NCI-H82 treated with DMSO at 0.1 percent for 48 hours (cell line): Measurements from ENCODE around the gene GTF2A2.
"Not testable (repeated sequence)": the region's sequence is repeated elsewhere in the genome, so short reads cannot be mapped to it uniquely, and the experiment has no call there.

ENCODE experiments used
- DNase-seq: peaks from one replicate; lab custom pipeline; 2025; ENCODE audit not compliant: unreplicated experiment; lab: John Stamatoyannopoulos, UW

Gene GTF2A2, protein sequence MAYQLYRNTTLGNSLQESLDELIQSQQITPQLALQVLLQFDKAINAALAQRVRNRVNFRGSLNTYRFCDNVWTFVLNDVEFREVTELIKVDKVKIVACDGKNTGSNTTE

DNA sequence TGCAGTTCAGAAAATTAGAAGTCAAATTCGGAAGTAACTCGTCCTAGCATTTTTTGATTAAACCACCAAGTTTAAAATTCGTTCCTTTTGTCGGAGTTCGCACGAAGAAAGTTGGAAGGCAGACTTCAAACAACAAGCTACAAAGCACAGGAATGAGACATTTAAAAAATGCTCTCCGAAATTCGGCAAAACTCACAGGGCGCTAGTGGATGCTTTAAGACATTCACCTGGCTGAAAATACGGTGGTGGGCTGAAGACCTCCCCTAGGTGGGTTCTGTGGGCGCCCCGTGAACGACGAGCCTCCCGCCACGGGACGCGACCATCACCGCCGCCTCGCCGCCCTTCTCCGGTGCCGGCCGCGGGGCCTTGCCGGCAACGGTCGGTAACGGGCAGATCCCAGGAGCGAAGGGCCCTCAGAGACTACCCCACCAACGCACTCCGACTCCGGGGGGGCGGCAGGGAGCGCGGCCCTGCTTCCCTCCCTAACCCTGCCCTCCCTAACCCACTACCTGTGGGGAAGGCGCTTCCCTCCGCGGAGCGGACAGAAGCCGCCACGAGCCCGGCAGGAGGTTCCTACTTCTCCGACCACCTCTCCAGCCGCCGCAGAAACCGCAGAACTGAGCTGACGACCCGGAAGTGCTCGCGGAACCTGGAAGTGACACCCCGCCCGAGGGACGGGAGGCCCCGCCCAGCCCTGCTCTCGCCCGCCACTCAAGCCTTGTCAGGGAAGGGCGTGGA, at the start of gene GTF2A2:
Gene GTF2A2, minus strand, starts transcription at position 619 of the 738 bp plus-strand sequence. CDS start 5,238 bp downstream, outside the sequence.
- DNase-seq, result peak; percentile 77

DNA sequence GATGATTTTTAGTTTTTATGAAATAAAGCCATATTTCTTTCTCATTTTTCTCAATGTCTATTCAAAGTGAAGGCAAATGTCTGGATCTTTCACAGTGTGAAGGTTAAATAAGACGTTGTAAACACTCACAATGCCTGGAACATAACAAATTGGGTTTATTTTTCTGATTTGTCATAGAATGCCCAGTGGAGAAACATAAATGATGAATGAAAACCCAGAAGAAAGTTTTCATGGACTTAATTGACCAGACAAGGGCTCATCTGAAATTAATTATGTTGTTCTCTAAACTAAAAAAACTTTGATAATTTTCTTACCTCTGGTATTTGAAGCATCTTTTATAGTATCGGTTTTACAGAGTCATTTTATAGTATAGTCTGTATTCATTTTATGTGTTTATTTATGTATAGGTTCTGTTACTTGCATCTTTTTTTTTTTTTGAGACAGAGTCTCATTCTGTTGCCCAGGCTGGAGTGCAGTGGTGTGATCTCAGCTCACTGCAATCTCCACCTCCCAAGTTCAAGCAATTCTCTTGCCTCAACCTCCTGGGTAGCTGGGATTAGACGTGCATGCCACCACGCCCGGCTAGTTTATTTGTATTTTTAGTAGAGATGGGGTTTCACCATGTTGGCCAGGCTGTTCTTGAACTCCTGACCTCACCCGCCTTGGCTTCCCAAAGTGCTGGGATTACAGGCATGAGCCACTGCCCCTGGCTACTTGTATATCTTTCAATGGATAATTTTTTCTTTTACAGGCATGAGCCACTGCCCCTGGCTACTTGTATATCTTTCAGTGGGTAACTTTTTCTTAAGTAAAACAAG, 46.9 kb upstream of the GTF2A2 start:
- no peak for DNase-seq

DNA sequence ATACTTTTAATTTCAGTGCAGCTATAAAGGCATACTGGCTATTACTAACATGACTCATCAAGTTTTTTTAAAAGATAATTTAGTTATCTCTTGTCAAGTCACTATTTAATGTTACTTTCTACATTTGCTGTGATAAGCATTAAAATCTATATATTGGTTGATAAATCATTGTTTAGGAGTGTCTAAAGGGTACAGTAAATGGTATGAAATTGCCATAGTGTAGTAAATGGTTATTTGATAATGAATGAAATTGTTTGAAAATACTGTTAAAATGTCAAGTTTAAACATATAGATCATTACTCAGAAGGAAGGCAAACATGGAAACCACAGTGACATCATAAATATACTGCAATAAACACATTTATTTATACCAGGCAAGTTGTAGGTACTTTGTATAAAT, 45.0 kb upstream of the GTF2A2 start:
- no peak for DNase-seq

DNA sequence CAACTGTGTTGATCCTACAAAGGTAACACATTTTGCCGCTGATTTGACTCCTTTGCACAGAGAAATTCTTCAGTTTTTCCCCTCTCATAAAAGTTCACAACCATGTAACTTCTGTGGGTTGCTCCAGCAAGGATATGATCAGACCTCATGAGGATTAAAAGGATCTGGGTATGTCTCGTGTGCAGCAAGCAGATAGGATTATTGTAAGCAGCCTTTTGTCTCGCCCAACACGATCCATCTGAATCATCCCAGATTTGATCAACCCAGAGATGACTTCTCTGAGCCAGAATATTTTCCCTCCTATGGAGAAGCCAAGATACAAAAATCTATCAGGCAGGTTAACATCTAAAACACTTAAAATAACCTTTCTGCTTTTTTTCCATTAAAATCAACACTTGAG, 44.6 kb upstream of the GTF2A2 start:
- DNase-seq, result peak; percentile 85

DNA sequence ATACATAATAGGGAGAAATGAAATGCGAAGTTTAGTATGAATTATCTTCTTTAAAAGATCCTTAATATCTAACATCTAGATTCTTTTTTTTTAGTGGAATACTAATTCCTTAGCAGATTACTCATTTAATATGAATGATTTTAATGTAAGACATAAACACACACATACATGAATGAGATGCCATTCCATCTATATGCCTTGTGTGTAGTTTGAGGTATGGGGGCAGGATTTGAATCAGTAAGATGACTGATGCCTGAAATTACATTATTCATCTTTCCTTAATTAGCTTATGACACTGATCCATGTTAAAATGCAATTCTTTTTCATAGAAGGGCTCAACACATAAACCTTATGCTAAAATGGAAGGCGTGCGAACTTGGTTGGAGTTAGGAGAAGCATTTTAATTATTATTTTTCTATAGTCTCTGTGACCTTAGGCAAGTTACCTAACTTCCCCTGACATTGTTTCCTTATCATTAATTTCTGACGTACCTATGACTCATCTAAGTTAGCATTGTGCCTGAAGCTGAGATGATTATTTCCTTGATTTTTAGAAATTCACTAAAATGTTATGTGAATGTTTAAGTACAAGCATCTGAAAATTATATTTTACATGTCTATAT, 42.6 kb upstream of the GTF2A2 start:
- no peak for DNase-seq

DNA sequence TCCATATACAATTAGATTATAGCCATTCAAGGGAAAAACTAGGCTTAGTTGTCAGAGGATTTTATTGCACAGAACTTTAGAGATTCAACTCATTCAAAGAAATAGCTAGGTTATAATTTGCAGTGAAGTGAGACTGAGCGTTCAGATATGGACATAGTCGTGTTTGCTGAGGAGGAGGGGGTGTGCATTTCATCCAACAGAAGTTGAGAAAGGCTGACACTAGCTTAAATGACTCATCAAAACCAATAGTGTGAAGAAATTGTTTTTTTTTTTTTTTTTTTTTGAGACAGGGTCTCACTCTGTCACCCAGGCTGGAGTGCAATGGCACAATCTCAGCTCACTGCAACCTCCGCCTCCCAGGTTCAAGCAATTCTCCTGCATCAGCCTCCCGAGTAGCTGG, 40.8 kb upstream of the GTF2A2 start:
- not testable (repeated sequence) for DNase-seq

DNA sequence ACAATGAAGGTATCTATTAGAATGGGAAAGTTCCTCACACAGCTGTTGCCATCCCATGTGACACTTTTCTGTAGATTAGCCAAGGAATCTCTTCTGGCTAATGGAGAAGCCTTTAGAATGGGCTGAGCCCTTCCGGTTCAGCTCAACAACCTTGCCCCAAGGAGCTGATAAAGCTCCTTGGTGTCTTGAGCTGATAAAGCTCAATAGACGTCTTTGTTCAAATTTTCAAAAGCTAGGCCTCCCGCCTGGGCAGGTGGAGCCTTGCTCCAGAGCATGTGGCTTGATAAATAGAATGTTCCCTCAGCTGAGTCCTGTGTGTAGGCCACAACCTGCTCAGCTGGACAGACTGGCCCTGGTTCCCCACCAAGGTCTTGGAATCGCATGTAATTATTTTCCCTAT, 39.0 kb upstream of the GTF2A2 start:
- DNase-seq, result no peak

DNA sequence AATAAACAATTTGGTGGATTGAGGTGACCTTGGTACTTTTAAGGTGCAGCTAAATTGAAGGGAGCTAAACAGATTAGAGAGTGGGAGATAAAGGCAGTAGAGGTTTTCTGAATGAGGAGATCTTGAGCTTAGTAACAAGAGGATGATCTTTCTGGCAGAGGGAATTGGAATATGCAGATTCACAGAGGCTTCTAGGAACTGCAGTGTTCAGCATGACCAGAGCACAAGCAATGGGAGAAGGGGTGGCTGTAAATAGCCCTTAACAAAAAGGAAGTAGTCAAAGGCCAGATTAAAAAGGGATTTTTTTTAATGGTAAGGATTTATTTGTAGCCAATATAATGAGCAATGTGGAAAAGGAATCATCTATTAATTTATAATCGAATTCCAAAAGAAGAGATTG, 37.5 kb upstream of the GTF2A2 start:
- peak; percentile 29 for DNase-seq

DNA sequence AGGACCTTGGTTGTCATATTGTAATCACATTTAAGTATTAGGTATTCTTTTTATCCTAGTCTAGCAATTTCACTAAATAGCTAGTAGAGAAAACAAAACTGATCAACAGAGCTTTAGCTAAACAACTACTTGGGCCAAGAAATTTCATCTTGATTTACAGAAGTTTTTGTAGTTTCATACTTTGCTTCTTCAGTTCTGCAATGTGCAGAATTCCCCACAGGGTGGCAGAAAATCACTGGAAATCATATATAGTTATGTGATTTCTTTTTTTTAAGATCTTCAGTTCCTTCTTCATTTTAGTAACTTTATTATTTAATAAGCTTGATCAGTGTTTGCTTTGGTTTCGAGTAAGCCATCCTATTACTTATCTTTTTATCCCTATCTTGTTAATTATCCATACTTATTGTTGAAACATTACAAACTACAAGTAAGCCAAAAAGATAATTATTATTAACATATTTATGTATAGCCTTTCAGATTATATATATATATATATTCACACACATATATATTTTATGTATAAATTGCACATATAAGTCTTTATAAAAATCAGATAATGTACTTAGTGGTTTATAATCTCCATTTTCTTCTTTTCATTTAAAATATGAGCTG, 34.0 kb upstream of the GTF2A2 start:
- DNase-seq, result peak; percentile 18

DNA sequence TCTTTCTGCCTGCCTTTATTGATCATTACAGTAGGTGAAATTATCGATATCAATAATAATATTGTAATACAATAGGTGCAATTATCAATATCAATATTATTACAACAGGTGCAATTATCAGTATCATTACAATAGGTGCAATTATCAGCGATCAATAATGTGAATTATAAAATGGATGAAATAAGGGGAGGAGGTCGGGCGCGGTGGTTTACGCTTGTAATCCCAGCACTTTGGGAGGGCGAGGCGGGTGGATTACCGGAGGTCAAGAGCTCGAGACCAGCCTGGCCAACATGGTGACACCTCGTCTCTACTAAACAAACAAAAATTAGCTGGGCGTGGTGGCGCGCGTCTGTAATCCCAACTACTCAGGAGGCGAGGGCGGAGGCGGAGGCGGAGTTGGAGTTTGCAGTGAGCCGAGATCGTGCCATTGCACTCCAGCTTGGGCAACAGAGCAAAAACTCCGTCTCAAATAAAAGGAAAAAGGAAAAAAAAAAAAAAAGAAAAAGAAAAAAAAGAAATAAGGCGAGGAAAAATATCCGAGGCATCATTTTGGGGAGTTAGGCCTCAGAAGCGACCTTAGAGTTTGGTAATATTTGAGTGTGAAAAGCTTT, 32.4 kb upstream of the GTF2A2 start:
- DNase-seq, result peak; percentile 64

DNA sequence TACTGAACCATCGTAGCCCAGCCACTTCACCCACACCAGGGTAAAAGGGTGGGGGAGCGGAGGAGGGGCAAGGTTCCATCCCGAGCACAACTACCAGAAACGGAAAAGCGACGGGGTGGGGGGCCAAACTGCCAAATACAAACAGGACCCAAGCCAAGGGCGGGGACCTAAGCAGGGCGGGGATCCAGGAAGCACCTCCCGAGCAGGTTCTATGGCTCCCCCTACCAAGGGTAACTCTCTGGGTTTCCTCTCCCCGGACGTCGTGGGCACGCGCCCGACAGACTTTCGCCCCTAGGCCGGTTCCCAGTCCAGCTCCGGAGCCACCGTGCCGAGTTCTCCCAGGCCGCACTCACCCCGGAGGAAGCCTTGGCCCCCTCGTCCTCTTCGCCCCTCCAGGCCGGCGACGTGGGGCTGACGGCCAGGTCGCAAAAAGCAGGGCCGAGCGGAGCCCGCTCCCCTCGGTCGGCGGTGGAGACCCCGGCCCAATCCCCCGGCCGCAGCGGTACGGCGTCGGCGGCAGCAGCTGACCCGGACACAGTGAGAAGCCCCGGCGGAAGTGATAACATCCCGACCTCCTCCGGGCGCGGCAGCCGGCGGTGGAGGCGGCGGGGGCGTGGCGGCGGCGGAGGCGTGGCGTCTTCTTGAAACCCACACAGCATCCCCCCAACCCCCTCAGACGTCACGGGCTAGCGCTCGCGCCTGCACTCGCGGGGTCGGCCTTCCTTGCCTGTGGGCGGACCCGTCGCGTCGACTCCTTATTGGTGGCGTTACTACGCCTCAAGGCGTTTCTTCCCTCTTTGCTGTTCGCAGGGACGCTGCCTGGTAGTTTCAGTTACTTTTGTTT, 31.7 kb upstream of the GTF2A2 start, which contains the start of gene BNIP2:
Gene BNIP2, minus strand, starts transcription at position 539 of the 844 bp plus-strand sequence. CDS start 6,863 bp downstream, outside the sequence.
- peak; percentile 94 for DNase-seq

DNA sequence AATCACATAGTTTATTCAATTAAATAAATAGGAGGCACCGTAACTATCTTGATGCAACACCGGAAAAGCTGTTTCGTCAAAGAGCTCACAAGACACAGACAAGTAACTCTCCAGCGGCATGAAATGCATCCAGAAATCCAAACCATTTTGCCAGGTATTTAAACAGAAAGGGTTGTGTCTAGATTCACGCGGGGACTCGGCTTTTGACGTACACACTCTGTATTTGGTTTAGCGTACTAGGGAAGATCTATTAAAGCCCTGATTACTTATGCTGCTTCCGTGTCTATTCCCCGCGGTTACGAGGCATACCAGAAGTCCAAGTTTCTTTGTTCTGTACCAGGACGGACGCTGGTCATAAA, 31.1 kb upstream of the GTF2A2 start:
- no peak for DNase-seq

DNA sequence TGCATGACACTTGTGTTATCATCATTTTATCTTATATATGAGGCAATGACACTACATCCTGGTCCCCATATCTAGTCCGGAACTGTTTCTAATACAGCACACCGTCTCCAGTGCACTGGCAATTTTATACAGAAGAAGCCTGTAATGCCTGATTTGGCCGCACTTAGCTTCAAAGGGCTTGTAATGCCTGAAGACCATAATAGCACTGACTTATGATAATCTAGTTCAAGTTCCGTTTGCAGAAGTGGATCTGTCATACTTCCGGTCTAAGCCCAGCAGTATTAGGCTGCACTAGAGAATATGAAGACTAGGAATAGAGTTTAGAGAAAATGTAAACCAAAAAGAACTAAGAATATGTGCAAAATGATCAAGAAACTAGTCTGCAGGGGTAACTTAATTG, 30.5 kb upstream of the GTF2A2 start:
- no peak for DNase-seq

DNA sequence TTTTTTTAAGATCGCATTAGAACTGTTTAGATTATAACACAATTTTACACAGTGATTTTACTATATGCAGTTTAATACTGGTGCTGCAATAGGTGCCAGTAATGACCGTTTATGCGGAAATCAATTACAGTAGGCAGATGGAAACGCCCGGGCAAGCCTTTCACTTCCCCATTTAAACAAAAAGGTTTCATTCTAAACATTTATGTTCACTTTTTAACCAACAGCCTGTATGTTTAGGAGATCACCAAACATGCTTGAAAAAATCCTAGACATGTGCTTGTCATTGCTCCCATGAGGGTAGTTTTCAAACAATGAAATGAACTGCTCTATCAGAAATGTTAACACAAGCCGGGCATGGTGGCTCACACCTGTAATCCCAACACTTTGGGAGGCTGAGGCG, 29.1 kb upstream of the GTF2A2 start:
- no peak for DNase-seq

DNA sequence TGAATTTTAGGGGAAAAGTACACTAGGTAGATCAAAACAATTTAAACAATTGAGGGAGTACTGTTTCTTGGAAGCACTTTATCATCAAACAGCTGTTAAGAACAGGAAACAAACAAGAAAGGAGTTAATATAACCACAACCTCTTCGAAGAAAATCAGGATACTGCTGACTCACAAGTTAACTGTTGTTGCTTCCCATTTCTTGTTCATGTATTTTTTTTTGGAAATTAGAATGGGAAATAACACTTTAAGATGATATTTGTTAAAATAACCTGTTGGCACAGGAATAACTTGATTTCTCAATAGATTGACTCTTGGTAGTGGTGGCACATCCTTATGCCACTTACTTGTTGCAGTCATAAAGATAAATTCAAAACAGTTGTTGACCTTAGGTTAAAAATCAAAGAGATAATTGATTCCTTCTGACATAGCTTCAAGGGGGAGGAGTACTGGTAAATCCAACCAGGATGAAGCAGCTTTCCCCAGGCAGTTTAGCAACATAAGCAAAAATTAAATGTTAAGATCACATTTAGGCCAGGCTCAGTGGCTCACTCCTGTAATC, 28.5 kb upstream of the GTF2A2 start:
- no peak for DNase-seq

DNA sequence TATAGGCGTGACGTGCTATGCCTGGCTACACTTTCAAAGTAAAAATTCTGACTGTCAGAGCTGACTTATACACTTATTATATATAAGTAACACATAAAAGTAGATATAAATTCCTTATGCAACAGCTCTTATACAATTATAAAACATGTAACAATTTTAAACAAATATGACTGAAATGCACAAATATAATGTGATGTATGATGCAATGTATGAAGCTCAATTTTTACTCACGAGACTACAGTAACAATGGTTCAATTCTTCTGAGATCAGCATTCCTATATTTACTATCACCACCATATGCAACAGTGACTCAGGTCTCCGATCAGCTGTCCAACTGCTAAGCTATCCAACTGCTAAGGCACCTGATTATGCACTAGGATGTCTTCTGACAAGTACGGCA, 23.6 kb upstream of the GTF2A2 start:
- no peak for DNase-seq

DNA sequence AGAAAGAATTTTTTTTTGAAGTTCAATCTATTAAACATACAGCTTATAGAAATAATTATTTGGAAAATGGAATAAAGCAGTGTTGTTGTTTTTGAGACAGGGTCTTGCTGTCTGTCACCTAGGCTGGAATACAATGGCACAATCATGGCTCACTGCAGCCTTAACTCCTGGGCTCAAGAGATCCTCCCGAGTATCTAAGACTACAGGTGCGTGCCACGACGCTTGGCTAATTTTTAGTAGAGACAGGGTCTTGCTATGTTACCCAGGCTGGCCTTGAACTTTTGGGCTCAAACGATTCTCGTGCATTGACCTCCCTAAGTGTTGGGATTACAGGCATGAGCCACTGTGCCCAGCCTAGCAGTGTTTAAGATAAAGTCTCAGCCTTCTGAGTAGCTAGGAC, 23.0 kb upstream of the GTF2A2 start:
- no peak for DNase-seq

DNA sequence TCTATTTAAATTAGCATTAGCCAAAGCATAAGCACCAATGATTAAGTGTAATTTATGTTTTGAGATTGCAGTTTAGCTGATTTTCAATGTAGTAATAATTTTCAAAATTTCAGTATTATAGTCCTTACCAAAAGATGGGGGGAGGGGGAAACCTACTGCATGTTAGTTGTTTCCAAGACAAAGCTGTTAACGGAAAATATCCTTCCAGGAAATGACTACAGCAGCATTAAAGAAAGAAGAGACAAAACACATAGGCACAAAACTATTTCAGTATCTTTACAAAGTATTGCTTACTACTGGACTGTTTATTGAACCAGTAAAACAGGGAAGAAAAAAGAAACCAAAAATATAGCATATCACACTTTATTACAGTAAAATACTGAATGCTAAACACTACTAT, 21.3 kb upstream of the GTF2A2 start:
- DNase-seq, result no peak

DNA sequence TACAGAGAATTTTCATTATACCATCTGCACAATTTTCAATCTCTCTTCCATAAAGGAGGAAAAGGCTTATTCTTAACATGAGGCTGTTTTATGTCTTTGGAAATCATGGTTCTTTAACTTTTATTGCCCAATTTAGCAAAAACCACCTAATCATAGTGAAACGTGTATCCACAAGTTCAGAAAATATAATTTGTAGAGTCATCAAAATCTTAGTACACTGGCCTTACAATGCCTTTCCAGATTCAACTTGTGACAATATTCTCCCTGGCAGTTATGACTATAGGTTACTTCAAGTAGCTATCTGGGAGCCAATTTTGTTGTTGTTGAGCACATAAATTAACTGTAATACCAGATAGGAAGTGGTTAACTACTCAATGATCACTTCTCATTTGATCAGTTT, 20.9 kb upstream of the GTF2A2 start:
- no peak for DNase-seq

DNA sequence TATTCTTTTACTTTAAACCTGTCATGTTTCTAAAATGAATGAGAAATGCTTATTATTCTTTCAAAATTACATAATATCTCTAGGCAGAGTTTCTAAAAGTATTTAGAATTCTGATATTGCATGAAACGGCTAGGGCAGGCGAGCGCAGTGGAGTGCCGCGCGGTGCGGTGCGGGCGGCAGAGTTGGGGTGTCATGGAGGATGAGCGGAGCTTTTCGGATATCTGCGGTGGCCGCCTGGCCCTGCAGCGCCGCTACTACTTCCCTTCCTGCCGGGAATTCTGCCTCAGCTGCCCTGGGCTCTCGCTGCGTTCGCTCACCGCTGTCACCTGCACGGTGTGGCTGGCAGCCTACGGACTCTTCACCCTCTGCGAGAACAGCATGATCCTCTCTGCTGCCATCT, 19.2 kb upstream of the GTF2A2 start:
- DNase-seq, result no peak
